Ascending aorta (tissue), 2 donors: ENCODE data around the gene RBM44. TPM values are rescaled to one million over a fixed set of nuclear protein-coding genes. Genes with fewer than 3 reads are reported as not detected.

Experiments used
- DNase-seq, 2 donors: peaks; one replicate each; pipeline ENCODE4 v3.0.0-alpha.2; 2019; ENCODE audit warnings: low spot score in 2 of 2
- H3K27ac ChIP-seq, 2 donors: fragments of 200-600 bp; sonication (generic); one replicate each; pipeline ENCODE4 v1.5.1; 2016 to 2017; ENCODE audit warnings: mild to moderate bottlenecking in 1 of 2
- H3K27me3 ChIP-seq: fragments of 200-600 bp; sonication (generic); one replicate; pipeline ENCODE4 v1.5.1; 2017
- H3K36me3 ChIP-seq, 2 donors: fragments of 200-600 bp; sonication (generic); one replicate each; pipeline ENCODE4 v1.5.1; 2016
- H3K4me1 ChIP-seq, 2 donors: fragments of 200-600 bp; sonication (generic); one replicate each; pipeline ENCODE4 v1.5.1; 2016 to 2017; ENCODE audit warnings: mild to moderate bottlenecking in 1 of 2
- H3K4me3 ChIP-seq, 2 donors: fragments of 200-600 bp; sonication (generic); one replicate each; pipeline ENCODE4 v1.5.1; 2016 to 2017; ENCODE audit warnings: mild to moderate bottlenecking in 1 of 2
- H3K9me3 ChIP-seq, 2 donors: fragments of 200-600 bp; sonication (generic); one replicate each; pipeline ENCODE4 v1.5.1; 2016
- CTCF ChIP-seq, 3 experiments: fragments of 200-600 bp in 2 of 3; fragments of 450-650 bp in 1 of 3; sonication (generic) in 2 of 3; IDR thresholded peaks; one replicate each; pipeline ENCODE4 v1.5.1; 2016 to 2019; ENCODE audit warnings: antibody characterized with exemption in 3 of 3, mild to moderate bottlenecking in 1 of 3, moderate library complexity in 1 of 3
- intact Hi-C: fragments of 100-400 bp; cut with DNase I; formaldehyde crosslinking; loops from one replicate; pipeline ENCODE4 v1.15.1; 2023
- total RNA-seq: library from RNA; depleted of rRNA; stranded (reverse); fragments of >200 nt; gene quantifications from one replicate; pipeline ENCODE4 v1.1.0, GENCODE V29; 2016

Gene RBM44
- total RNA-seq, 1 donor from 2014 or later = 8.5 TPM

GRCh38 chr2:237878321-237879057 lies 79.9 kb downstream of the RBM44 start:
- Histone ChIP-seq H3K9me3 (no peaks in the 10 kb centered on the region), H3K27me3 (no peaks in the 10 kb centered on the region), H3K27ac (peak overlapping the region; percentile 75 to 98), H3K4me1 (peaks cover 21 to 34% of the 10 kb centered on the region in 2 donors), H3K36me3 (peaks cover 25 to 62% of the 10 kb centered on the region in 2 donors), H3K4me3 (no peak overlapping the region)
- intact Hi-C loops = no loop called here
- peak in 1 of 2 donors; percentile 46 for DNase-seq
- no peak for TF ChIP-seq CTCF (IDR thresholded peaks at IDR 0.05)

GRCh38 chr2:237879058-237879430 lies 80.5 kb downstream of the RBM44 start:
- Histone ChIP-seq H3K27me3 (no peaks in the 10 kb centered on the region), H3K27ac (peak overlapping the region; percentile 75 to 98), H3K36me3 (peaks cover 25 to 63% of the 10 kb centered on the region in 2 donors), H3K4me1 (peaks cover 17 to 29% of the 10 kb centered on the region in 2 donors), H3K9me3 (no peaks in the 10 kb centered on the region), H3K4me3 (no peak overlapping the region)
- TF ChIP-seq CTCF (IDR thresholded peaks at IDR 0.05) = no peak
- no peak for DNase-seq
- intact Hi-C loops = no loop called here

DNA sequence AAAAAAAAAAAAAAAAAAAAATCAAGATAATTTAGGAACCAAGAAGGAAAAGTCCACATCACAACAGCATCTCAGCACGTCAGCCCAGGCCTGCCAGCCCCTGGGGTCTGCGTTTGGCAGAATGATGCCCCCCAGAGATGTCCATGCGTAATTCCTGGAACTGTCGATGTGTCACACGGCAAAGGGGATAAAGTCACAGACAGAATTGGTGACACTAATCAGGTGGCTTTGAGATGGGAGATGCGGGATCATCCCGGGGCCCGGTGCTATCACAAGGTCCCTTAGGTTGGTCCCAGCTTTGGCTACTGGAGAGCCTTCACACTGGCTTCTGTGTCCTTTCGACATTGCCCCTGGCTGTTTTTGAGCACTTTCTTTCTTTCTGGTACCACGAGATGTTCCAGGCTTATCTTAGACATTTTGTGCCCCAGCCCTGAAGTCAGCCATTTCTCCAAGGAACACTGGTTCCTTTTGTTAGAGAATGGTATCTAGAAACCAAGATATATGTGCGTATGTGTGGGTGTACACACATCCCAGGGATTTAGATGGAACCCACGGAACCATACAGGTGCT lies 81.5 kb downstream of the RBM44 start:
- intact Hi-C loops = loop anchor here (10.0 kb wide), 1 partner anchor 185 kb away; no protein-coding TSS in a partner anchor
- Histone ChIP-seq H3K4me3 (no peak overlapping the region), H3K36me3 (peaks cover 25 to 68% of the 10 kb centered on the region in 2 donors), H3K9me3 (no peaks in the 10 kb centered on the region), H3K4me1 (peaks cover 9 to 22% of the 10 kb centered on the region in 2 donors), H3K27ac (peak overlapping the region; percentile 1 to 59), H3K27me3 (no peaks in the 10 kb centered on the region)
- no peak for DNase-seq
- TF ChIP-seq CTCF (IDR thresholded peaks at IDR 0.05) = no peak

GRCh38 chr2:237882510-237883481 lies 84.2 kb downstream of the RBM44 start:
- TF ChIP-seq CTCF (IDR thresholded peaks at IDR 0.05) = no peak
- peak overlapping the region; percentile 10 to 99 for H3K27ac ChIP-seq
- intact Hi-C loops = loop anchor here (10.0 kb wide), 1 partner anchor 188 kb away; no protein-coding TSS in a partner anchor
- H3K36me3 ChIP-seq = peaks cover 16 to 57% of the 10 kb centered on the region in 2 donors
- DNase-seq = no peak
- H3K9me3 ChIP-seq = no peaks in the 10 kb centered on the region
- H3K27me3 ChIP-seq = no peaks in the 10 kb centered on the region
- H3K4me3 ChIP-seq = no peak overlapping the region
- peaks cover 5 to 37% of the 10 kb centered on the region in 2 donors for H3K4me1 ChIP-seq

GRCh38 chr2:237883951-237884446 lies 85.4 kb downstream of the RBM44 start:
- intact Hi-C loops = loop anchor here (10.0 kb wide), 1 partner anchor 189 kb away; no protein-coding TSS in a partner anchor
- Histone ChIP-seq H3K27ac (peak overlapping the region; percentile 96 to 99), H3K27me3 (no peaks in the 10 kb centered on the region), H3K4me3 (no peak overlapping the region), H3K4me1 (peaks cover 11 to 41% of the 10 kb centered on the region in 2 donors), H3K36me3 (peaks cover 10 to 45% of the 10 kb centered on the region in 2 donors), H3K9me3 (no peaks in the 10 kb centered on the region)
- TF ChIP-seq CTCF (IDR thresholded peaks at IDR 0.05) = no peak
- DNase-seq = no peak
